ENCODE data around the gene TSHZ2.

TSHZ2 gene

DNA sequence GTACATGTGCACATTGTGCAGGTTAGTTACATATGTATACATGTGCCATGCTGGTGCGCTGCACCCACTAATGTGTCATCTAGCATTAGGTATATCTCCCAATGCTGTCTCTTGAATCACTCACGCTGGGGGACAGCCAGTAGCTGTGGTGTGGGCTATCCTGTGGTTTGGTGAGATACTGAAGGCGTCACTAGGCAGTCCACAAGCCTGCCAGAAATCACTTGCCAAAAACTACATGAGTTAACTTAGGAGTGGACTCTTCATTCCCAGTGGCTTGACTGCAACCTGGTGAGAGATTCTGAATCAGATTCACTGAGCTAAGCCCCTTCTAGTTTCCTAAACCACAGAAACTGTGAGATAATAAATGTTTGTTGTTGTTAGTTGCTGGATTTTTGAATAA is 191.3 kb downstream of the TSHZ2 start:
- DNase-seq: no peak
- in situ Hi-C loops (cut with HindIII; ENCODE audit: low pct_ligation_motif_present, low pct_unique_long_range_greater_than_20kb, low sequenced_read_pairs): no loop called here

DNA sequence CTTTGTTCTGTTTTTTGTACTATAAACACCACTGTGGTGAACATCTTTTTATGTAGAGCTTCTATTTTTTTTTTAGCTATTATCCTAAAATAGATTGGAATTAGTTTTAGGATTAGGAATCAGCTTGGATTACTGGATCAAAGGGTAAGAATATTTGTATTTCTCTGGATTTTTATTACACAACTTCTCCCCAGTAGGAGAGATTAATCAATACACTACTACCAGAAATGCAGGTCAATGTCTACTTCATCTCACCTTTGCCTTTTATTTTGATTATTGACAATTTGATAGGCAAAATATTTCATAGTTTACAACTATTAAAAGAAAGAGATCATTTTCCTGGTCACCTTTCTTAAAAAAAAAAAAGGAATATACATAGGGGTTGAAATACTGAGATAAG is 191.9 kb downstream of the TSHZ2 start:
- in situ Hi-C loops (cut with HindIII; ENCODE audit: low pct_ligation_motif_present, low pct_unique_long_range_greater_than_20kb, low sequenced_read_pairs): no loop called here
- DNase-seq: no peak

DNA sequence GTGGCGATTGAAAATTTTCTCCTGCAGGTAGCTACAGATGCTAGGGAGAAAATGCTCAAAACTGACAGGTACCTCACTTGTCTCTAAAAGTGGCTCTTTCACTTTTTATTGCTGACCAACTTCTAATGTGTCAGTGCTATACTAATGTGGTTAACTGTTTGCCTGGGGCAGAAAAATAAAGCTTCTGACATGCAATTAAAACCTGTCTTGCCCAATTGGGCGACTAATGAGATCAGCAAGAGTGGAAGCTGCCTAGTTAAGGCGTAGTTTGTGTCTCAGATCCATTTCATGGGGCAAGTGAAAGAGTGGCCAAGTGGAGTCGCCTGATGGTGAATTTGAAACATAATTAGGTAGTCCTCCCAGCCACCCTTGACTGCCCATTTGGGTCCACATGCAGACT is 193.3 kb downstream of the TSHZ2 start:
- in situ Hi-C loops (cut with HindIII; ENCODE audit: low pct_ligation_motif_present, low pct_unique_long_range_greater_than_20kb, low sequenced_read_pairs): no loop called here
- DNase-seq: no peak

DNA sequence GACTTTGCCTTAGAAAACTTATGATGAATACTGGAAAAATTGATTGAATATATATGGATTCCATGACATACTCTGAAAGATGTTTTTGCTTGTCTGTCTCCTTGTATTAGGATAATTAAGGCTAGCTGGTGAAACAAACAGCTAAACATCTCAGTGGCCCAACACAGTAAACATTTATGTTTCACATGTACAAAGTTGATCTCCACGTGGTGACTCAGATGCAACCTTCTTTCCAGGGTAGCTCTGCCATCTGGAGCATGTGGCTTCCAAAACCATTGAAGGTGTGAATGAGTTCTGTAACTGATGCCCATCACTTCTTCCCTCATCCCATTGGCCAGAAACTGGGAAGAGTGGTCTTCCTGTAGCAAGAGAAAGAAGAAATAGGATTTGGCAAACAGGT is 196.3 kb downstream of the TSHZ2 start:
- in situ Hi-C loops (cut with HindIII; ENCODE audit: low pct_ligation_motif_present, low pct_unique_long_range_greater_than_20kb, low sequenced_read_pairs): no loop called here

DNA sequence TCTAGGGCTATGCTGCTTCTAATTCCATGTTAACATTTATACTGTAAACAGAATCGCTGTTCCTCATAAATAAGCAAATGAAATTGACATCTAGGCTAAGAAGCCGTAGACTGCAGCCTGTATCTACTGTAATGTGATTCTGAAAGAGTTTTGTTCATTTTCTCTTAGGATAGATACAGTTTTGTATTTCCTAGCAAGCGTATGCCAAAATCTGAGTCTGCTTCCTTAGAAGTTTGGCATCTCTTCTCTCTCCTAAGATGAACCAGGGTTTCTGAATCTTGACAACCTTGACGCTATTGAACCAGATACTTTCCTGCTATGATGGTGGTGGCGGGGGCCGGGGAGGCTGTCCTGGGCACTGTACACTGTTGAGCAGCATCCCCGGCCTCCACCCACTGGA is 198.0 kb downstream of the TSHZ2 start:
- DNase-seq: no peak
- in situ Hi-C loops (cut with HindIII; ENCODE audit: low pct_ligation_motif_present, low pct_unique_long_range_greater_than_20kb, low sequenced_read_pairs): no loop called here

More for the DNA sequence above, 196.3 kb downstream of the TSHZ2 start:
- DNase-seq: no peak

DNA sequence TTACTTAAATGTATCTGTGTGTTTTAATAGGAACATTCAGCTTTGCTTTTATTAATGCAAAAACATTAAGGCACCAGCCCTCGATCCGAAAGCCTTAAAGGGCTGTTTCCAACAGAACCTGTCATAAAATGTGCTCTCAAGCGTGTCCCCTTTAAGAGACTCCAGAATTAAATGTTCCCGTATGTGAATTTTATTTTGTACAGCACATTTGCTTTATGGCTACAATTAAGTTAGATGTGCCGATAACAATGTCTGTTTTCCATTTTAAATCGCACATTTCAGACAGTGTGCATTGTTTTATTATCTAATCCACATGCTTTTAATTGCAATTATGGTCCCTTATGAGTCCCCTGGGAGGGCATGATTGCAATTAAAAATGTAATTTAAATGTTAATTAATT is 198.9 kb downstream of the TSHZ2 start:
- DNase-seq: no peak
- in situ Hi-C loops (cut with HindIII; ENCODE audit: low pct_ligation_motif_present, low pct_unique_long_range_greater_than_20kb, low sequenced_read_pairs): no loop called here

DNA sequence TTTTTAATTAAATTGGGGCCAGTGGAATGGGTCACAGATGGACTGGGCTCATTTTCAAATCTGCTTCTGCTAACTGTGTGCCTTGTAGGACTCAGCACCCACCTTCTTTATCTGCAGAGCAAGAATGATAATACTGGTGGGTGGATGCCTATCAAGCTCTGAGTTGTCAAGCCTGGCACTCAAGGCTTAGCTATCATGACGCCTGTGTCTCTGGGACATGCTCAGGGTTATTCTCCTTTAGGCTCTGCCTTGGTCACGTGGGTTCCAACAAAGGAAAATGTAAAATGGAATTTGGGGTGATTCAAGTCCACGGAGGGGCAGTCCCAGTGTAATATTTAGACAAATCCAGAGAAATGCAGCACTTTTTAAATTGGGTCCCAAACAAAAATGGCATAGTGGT is 202.3 kb downstream of the TSHZ2 start:
- DNase-seq: no peak
- in situ Hi-C loops (cut with HindIII; ENCODE audit: low pct_ligation_motif_present, low pct_unique_long_range_greater_than_20kb, low sequenced_read_pairs): no loop called here

DNA sequence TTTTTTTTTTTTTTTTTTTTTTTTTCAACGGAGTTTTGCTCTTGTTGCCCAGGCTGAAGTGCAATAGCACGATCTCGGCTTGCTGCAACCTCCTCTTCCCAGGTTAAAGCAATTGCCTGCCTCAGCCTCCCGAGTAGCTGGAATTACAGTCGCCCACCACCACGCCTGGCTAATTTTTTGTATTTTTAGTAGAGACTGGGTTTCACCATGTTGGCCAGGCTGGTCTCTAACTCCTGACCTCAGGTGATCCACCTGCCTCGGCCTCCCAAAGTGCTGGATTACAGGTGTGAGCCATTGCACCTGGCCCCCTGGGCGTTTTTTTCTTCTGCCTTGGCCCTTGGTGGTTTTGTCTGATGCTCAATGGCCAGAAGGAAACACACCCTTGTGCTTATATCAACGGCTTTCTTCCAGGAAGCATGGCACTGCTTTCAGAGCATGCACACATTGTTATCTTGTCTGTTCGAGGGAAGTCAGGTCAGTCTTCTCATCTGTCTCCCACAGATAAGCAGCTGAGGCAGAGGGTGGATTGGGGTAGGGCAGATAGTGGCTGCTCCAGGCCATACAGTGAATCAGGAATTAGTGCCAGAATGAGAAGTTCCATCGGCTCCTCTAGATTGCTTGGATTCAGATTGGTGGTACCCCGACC is 203.1 kb downstream of the TSHZ2 start:
- DNase-seq: no peak
- in situ Hi-C loops (cut with HindIII; ENCODE audit: low pct_ligation_motif_present, low pct_unique_long_range_greater_than_20kb, low sequenced_read_pairs): no loop called here

DNA sequence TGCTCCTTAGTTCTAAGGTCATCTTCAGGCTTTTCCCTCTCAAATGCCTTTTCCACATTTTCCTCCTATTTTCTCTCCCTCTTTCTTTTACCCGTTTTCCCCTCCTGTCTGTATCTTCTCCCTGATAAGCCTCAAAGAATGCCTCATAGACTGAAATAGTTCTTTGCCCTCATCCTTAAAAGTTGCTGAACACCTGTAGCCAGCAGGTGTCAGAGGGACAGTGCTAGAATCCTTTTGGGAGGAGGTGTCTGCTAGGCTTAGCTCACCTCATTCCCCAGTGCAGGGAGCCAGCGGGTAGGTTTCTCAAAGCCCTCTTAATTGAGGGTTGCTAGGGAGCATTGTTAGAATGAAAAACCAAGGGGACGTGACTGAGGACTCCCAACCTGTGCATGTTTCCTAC is 204.0 kb downstream of the TSHZ2 start:
- DNase-seq: no peak
- in situ Hi-C loops (cut with HindIII; ENCODE audit: low pct_ligation_motif_present, low pct_unique_long_range_greater_than_20kb, low sequenced_read_pairs): no loop called here

DNA sequence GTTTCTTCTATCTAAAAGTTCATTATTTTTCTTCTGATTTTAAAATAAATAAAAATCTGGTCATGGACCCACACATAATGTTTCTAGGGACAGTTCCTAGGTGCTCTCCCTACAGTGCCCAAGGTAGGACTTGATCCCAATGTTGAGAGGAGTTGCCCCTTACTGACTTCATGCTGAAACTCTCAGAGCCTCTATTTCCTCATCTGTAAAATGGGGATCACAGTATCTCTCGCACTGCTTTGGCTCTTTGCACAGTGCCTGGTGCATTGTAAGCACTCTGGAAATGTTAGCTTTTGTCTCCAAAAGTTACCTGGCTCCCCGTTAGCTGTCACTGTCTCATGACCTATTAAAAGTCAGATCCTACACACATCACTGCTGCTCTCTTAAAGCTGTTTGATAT is 205.5 kb downstream of the TSHZ2 start:
- DNase-seq: no peak
- in situ Hi-C loops (cut with HindIII; ENCODE audit: low pct_ligation_motif_present, low pct_unique_long_range_greater_than_20kb, low sequenced_read_pairs): no loop called here

DNA sequence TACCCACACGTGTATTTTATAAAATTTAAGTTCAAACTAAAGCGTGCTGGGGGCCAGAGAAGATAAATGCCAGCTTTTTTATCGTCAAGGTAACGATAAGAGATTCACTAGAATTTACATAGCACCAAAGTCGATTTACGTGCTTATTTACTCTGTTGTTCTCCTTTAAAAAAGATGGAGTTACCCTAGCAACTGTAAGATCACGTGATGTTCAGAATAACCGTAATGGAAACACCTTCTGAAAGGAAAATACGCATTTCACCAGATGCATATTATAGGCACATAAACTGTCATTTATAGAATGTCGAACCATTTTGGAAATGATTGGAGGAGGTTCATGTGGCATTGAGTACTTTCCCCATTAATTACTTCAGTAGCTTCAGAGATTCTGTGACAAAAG is 207.6 kb downstream of the TSHZ2 start:
- no peak for DNase-seq
- in situ Hi-C loops (cut with HindIII; ENCODE audit: low pct_ligation_motif_present, low pct_unique_long_range_greater_than_20kb, low sequenced_read_pairs): no loop called here

DNA sequence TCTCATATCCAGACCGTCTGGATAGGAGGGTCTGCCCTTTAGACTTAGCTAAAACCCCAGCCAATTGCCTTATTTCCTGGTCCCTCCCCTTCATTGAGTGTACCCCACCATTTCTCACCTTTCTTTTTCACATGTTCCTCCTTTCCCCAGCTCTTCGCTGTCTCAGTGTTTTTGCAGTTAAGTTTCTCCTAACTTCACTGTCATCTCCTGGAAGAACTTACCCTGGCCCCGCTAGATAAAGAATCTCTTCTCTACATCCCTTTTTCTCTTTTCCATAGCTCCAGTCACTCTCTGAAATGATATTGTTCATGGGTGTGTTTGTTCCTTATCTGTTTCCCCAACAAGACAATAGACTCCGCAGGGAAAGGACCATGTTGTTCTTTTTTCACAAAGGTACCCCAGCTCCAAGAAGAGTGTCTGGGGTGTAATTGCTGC is 208.8 kb downstream of the TSHZ2 start:
- no peak for DNase-seq
- in situ Hi-C loops (cut with HindIII; ENCODE audit: low pct_ligation_motif_present, low pct_unique_long_range_greater_than_20kb, low sequenced_read_pairs): no loop called here

DNA sequence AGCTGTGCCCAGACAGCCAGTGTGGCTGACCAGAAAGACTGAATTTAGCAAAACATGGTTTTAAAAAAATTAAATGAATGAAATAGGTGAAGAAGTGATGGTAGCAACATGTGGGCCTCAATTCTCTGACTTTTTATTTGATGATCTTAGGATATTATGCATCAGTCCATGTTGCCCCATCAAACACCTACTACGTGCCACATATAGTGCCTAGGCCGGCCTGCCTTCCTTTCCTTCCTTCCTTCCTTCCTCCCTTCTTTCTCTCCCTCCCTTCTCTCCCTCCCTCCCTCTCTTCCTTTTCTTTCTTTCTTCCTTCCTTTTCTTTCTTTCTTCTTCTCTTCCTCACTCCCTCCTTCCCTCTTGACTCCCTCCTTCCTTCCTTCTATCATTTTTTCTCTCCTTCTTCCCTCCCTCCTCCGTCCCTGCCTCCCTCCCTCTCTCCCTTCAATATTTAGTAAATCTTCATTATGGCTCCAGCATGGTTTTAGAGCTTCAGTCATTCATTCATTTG is 209.8 kb downstream of the TSHZ2 start:
- no peak for DNase-seq
- in situ Hi-C loops (cut with HindIII; ENCODE audit: low pct_ligation_motif_present, low pct_unique_long_range_greater_than_20kb, low sequenced_read_pairs): no loop called here

DNA sequence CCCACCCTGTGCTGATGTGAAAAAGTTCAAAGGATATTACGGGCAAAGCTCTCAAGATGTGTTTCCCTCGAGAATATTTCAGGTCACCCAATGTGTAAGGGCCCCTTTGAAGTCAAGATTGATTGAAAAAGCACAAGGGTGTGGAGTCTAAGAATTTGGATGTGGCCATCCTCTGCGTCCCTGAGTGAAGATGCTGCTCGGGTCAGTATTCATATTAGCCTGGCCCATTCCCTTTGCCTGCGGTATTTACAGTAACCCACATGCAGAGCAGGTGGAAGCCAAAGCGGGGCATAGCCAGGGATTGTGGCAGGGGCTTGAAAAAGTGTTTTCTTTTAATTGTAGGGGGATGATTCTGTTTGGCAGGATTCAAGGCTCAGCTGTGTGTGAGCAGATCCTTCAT is 211.0 kb downstream of the TSHZ2 start:
- in situ Hi-C loops (cut with HindIII; ENCODE audit: low pct_ligation_motif_present, low pct_unique_long_range_greater_than_20kb, low sequenced_read_pairs): no loop called here

DNA sequence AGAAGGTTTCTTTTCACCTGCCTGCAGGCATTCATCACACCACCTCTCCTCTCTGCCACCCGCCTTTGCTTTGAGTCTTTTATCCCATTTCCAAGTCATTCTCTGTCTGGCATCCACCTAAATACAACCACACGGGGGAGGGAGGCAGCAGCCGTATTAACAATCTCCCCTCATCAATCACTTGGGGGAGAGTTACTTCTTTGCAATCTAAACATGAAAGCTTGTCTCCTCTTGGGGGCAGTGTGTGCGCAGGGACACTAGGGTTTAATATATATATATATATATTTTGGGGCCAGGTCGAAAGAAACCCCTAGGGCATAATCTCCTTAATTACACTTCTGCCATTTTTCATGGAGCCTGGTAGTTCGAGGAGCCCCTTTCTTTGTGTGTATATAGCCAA is 214.5 kb downstream of the TSHZ2 start:
- no peak for DNase-seq
- in situ Hi-C loops (cut with HindIII; ENCODE audit: low pct_ligation_motif_present, low pct_unique_long_range_greater_than_20kb, low sequenced_read_pairs): no loop called here

More for the DNA sequence above, 211.0 kb downstream of the TSHZ2 start:
- no peak for DNase-seq

DNA sequence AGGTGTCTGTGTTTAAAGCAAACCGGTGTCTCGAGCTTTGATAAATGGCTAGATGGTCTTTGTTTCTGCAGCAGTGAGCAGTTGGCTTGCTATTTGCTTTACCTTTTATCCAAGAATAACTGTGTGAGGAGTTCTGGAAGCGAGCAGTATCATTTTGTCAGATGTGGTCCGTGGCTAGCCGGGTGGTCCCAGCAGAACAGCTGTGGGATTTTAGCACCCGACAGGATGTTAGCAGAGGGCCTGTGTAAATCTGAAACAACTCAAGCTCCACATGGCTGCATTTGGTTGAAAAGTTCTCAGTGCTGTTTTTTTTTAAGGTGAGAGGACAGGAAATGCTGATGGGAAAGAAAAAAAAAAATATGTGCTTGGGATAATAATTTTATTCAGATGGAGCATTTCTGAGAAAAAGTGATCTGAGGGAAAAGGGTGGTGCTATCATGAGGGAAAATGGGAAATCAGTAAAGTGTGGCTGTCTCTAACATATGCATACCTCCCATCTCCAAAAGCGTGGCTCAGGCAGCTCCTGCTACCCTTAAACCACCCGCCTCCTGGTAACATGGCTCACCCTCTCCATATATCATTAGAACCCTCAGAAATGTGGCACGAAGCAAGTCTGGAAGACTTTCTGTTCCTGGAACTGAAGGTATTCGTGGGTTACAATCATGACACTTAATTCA is 215.4 kb downstream of the TSHZ2 start:
- in situ Hi-C loops (cut with HindIII; ENCODE audit: low pct_ligation_motif_present, low pct_unique_long_range_greater_than_20kb, low sequenced_read_pairs): no loop called here
- no peak for DNase-seq

DNA sequence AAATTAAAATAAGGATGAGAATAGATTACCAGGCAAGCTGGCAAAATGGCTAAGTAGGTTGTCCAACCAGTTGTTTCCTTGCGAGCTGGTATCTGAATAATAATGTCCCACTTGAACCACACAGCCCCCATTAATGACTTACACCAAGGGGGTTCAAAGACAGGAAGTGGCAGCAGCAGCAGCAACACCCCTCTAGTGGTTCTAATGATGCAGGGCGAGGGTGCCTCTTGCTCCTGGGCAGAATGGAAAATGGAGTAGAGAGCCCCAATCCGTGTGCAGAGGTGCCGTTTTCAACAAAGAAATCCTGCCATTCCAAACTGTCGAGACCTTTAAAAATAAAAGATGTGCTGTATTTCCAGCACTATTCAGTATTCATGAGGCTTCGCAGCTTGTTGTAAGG is 218.1 kb downstream of the TSHZ2 start:
- in situ Hi-C loops (cut with HindIII; ENCODE audit: low pct_ligation_motif_present, low pct_unique_long_range_greater_than_20kb, low sequenced_read_pairs): no loop called here
- no peak for DNase-seq

DNA sequence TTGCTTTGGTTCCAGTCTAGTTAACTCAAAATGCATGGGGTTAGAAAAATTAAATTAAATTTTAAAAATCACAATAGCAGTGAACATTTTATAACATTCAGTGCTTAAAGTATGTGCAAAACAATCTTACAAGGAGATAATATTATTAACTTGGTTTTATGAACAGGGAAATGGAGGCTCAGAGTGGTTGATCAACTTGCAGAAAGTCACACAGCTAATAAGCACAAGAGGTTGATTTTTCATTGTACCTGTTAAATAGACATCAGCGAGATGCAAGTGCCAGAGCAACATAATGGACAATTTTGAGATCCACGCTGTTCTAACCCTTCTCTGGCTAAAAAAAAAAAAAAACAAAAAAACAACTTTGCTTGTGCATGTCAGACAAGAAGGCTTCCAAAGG is 219.8 kb downstream of the TSHZ2 start:
- in situ Hi-C loops (cut with HindIII; ENCODE audit: low pct_ligation_motif_present, low pct_unique_long_range_greater_than_20kb, low sequenced_read_pairs): no loop called here
- no peak for DNase-seq

DNA sequence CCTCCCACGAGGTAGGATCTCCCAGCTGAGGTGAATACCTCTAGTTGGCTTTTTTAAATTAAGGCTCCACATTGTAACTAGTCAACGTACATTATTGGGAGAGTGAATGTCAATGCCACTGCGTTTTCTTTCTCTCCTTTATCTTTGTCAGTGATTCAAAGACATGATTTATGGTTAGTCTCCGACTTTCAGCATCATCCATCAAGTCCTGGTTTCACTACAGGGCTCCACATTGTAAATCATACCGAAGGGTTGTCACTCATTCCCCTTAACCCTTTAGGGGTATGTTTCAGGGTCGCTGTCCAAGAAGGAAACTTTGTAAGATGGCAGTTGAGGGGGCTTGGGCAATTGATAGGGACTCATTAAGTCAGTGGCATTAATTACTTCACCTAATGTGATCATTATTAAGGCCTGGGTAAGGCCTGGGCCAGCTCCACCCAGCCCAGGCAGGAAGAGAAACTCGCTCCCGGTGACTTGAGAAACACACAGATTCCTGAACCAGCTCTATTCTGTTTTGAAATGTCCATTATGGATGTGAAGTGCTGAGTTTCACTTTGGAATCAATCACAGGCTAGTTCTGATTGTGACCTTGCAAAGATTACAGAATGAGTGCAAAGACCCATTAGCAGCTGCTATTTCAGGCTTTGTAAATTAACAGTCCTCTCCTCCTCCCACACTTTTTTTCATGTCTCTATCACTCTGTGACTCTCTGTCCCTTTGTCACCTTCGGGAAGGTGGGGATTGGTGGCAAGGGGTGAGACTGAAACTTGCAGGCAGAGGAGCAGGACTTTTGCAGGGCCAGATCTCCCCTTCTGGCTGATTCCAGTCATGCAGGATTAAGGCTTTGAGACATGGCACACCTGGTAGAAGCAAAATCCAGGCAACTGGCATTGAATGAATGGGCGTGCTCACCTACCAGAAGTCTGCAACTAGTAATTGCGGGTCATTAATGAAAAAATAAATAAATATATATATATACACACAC is 222.4 kb downstream of the TSHZ2 start:
- in situ Hi-C loops (cut with HindIII; ENCODE audit: low pct_ligation_motif_present, low pct_unique_long_range_greater_than_20kb, low sequenced_read_pairs): no loop called here
- no peak for DNase-seq

Measured in ACHN (cell line).